ENCODE data around the gene TRPM3.

Gene TRPM3

DNA sequence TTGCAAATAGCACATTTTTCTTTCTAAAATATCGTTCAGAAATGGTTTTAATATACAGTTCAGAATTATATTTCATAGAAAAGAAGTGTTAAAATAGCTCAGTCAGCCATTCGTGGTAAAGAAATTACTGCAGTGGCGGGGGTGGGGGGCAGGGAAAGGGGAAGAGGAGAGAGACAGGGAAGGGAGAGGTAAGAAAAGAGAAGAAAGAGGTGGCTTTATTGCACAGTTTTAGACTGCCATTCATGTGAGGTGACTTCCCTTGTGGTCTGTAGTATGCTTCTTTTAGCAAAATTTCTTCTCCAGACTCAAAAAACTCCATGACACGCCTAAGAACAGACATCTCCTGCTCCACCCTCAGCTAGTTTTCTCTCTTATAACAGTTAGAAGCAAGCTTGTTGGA lies 259.6 kb downstream of the TRPM3 start:
- peak overlapping the region; percentile 39 for H3K27ac ChIP-seq (replicated peaks)
- TF ChIP-seq, protein P1, sequence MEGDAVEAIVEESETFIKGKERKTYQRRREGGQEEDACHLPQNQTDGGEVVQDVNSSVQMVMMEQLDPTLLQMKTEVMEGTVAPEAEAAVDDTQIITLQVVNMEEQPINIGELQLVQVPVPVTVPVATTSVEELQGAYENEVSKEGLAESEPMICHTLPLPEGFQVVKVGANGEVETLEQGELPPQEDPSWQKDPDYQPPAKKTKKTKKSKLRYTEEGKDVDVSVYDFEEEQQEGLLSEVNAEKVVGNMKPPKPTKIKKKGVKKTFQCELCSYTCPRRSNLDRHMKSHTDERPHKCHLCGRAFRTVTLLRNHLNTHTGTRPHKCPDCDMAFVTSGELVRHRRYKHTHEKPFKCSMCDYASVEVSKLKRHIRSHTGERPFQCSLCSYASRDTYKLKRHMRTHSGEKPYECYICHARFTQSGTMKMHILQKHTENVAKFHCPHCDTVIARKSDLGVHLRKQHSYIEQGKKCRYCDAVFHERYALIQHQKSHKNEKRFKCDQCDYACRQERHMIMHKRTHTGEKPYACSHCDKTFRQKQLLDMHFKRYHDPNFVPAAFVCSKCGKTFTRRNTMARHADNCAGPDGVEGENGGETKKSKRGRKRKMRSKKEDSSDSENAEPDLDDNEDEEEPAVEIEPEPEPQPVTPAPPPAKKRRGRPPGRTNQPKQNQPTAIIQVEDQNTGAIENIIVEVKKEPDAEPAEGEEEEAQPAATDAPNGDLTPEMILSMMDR (IDR thresholded peaks at IDR 0.05; ENCODE audit: insufficient read depth, low read length) = no peak
- peak; percentile 54; the same call in 1 of the 2 replicates for TF ChIP-seq SPI1 (IDR thresholded peaks at IDR 0.05; ENCODE audit: borderline replicate concordance, low read depth)
- TF ChIP-seq, protein P2, sequence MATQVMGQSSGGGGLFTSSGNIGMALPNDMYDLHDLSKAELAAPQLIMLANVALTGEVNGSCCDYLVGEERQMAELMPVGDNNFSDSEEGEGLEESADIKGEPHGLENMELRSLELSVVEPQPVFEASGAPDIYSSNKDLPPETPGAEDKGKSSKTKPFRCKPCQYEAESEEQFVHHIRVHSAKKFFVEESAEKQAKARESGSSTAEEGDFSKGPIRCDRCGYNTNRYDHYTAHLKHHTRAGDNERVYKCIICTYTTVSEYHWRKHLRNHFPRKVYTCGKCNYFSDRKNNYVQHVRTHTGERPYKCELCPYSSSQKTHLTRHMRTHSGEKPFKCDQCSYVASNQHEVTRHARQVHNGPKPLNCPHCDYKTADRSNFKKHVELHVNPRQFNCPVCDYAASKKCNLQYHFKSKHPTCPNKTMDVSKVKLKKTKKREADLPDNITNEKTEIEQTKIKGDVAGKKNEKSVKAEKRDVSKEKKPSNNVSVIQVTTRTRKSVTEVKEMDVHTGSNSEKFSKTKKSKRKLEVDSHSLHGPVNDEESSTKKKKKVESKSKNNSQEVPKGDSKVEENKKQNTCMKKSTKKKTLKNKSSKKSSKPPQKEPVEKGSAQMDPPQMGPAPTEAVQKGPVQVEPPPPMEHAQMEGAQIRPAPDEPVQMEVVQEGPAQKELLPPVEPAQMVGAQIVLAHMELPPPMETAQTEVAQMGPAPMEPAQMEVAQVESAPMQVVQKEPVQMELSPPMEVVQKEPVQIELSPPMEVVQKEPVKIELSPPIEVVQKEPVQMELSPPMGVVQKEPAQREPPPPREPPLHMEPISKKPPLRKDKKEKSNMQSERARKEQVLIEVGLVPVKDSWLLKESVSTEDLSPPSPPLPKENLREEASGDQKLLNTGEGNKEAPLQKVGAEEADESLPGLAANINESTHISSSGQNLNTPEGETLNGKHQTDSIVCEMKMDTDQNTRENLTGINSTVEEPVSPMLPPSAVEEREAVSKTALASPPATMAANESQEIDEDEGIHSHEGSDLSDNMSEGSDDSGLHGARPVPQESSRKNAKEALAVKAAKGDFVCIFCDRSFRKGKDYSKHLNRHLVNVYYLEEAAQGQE (IDR thresholded peaks at IDR 0.05; ENCODE audit: insufficient replicate concordance, low read depth) = no peak
- peak in 1 of 2 experiments; percentile 20 for DNase-seq (ENCODE audit: low read depth in 1 of 2, low spot score in 1 of 2)
- H3K4me3 ChIP-seq (replicated peaks; ENCODE audit: insufficient read depth, low read length) = no peak overlapping the region
- H3K27me3 ChIP-seq (ENCODE audit: insufficient read depth, poor library complexity, severe bottlenecking) = no peaks in the 10 kb centered on the region

DNA sequence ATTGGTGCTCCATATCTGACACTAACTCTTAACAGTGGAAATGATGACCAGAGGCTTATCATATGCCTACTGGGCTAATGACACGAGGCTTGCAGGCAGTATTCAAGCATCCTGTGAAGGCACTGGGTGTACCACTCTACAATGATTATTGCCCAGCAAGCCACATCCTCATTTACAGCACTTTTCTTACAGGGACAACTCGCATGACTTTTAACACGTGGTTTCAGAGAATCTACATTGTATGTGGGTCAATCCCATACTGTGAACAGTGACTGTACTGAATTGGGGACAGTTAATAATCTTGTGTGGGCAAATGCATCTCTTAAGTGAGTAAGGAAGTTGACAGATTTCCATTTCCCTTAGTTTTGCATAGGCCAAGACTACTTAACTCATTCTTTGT lies 260.0 kb downstream of the TRPM3 start:
- Histone ChIP-seq H3K27ac (replicated peaks) (no peak overlapping the region), H3K27me3 (ENCODE audit: insufficient read depth, poor library complexity, severe bottlenecking) (no peaks in the 10 kb centered on the region), H3K4me3 (replicated peaks; ENCODE audit: insufficient read depth, low read length) (no peak overlapping the region)
- DNase-seq (ENCODE audit: low read depth in 1 of 2, low spot score in 1 of 2) = peak in 1 of 2 experiments; percentile 22
- TF ChIP-seq, protein P1 (IDR thresholded peaks at IDR 0.05; ENCODE audit: insufficient read depth, low read length) = no peak
- TF ChIP-seq SPI1 (IDR thresholded peaks at IDR 0.05; ENCODE audit: borderline replicate concordance, low read depth) (peak; percentile 41; the same call in 1 of the 2 replicates), POLR2AphosphoS5 (IDR thresholded peaks at IDR 0.05; ENCODE audit: low read depth) (no peak)

GRCh38 chr9:70859694-70860093 lies 261.7 kb downstream of the TRPM3 start:
- no peak overlapping the region for H3K27ac ChIP-seq (replicated peaks)
- TF ChIP-seq, protein P1 (IDR thresholded peaks at IDR 0.05; ENCODE audit: insufficient read depth, low read length) = no peak
- TF ChIP-seq, protein P2 (IDR thresholded peaks at IDR 0.05; ENCODE audit: insufficient replicate concordance, low read depth) = no peak
- no peak for TF ChIP-seq GABPA (IDR thresholded peaks at IDR 0.05; ENCODE audit: low read depth)
- TF ChIP-seq POLR2AphosphoS5 (IDR thresholded peaks at IDR 0.05; ENCODE audit: low read depth) = no peak
- TF ChIP-seq SPI1 (IDR thresholded peaks at IDR 0.05; ENCODE audit: borderline replicate concordance, low read depth) = no peak
- DNase-seq (ENCODE audit: low read depth in 1 of 2, low spot score in 1 of 2) = no peak
- H3K27me3 ChIP-seq (ENCODE audit: insufficient read depth, poor library complexity, severe bottlenecking) = no peaks in the 10 kb centered on the region
- no peak overlapping the region for H3K4me3 ChIP-seq (replicated peaks; ENCODE audit: insufficient read depth, low read length)

- Histone ChIP-seq H3K4me3 (replicated peaks; ENCODE audit: insufficient read depth, low read length) (no peak overlapping the region), H3K27ac (replicated peaks) (no peak overlapping the region), H3K27me3 (ENCODE audit: insufficient read depth, poor library complexity, severe bottlenecking) (no peaks in the 10 kb centered on the region)
- TF ChIP-seq SPI1 (IDR thresholded peaks at IDR 0.05; ENCODE audit: borderline replicate concordance, low read depth) (no peak), GABPA (IDR thresholded peaks at IDR 0.05; ENCODE audit: low read depth) (no peak), POLR2AphosphoS5 (IDR thresholded peaks at IDR 0.05; ENCODE audit: low read depth) (no peak)
- TF ChIP-seq, protein P1 (IDR thresholded peaks at IDR 0.05; ENCODE audit: insufficient read depth, low read length) = no peak
- TF ChIP-seq, protein P2 (IDR thresholded peaks at IDR 0.05; ENCODE audit: insufficient replicate concordance, low read depth) = no peak
- DNase-seq (ENCODE audit: low read depth in 1 of 2, low spot score in 1 of 2) = no peak
Measured at GRCh38 chr9:70856411-70856810, 265.0 kb downstream of the TRPM3 start.
